HT1080 (cell line): ENCODE measurements around the gene AMH. TPM values are rescaled to one million over a fixed set of nuclear protein-coding genes. Genes with fewer than 3 reads are reported as not detected.
"Not testable (repeated sequence)": the region's sequence is repeated elsewhere in the genome, so short reads cannot be mapped to it uniquely, and the experiment has no call there.

Experiments used
- DNase-seq: peaks from one replicate; pipeline ENCODE4 v3.0.0-alpha.2; 2015; ENCODE audit warnings: low read depth
- total RNA-seq: library from RNA; depleted of rRNA; stranded (reverse); fragments of >200 nt; shearing (Covaris generic); gene quantifications from 2 replicates; pipeline ENCODE4 v1.2.3, GENCODE V29; 2014

AMH gene
- total RNA-seq, 1 experiment from 2014 or later, result 7.2 TPM

DNA sequence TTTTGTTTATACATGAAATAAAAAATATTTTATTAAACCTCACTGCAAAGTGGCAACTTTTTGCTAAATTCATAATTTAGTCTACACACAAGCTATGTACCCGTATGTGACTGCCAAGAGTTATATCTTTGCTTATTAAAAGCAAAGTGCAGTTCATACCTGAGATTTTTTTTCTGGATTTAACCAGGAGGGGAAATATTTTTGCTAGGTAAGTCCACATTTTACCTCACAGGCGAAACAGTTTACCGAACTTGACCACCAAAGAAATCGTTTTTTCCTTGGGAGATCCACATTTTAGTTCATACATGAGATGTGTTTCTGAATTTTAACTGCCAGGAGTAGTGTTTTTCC is 19.3 kb downstream of the AMH start:
- no peak for DNase-seq

GRCh38 chr19:2268861-2269243 is 19.7 kb downstream of the AMH start:
- DNase-seq, result no peak

GRCh38 chr19:2269244-2270156 is 20.4 kb downstream of the AMH start:
- peak; percentile 96 for DNase-seq

DNA sequence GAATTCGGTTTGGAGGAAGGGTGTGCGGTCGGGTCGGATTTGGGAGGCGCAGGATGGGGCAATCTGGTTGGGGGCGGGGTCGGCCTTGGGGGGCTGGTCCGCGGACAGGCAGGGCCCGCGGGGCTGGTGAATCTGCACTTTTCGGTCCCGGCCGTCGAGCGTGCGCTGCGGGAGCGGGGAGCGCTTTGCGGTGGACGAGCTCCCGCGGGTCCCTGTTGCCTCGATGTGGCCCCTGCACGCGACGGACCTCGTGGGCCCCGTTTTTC is 21.0 kb downstream of the AMH start:
- DNase-seq, result no peak

DNA sequence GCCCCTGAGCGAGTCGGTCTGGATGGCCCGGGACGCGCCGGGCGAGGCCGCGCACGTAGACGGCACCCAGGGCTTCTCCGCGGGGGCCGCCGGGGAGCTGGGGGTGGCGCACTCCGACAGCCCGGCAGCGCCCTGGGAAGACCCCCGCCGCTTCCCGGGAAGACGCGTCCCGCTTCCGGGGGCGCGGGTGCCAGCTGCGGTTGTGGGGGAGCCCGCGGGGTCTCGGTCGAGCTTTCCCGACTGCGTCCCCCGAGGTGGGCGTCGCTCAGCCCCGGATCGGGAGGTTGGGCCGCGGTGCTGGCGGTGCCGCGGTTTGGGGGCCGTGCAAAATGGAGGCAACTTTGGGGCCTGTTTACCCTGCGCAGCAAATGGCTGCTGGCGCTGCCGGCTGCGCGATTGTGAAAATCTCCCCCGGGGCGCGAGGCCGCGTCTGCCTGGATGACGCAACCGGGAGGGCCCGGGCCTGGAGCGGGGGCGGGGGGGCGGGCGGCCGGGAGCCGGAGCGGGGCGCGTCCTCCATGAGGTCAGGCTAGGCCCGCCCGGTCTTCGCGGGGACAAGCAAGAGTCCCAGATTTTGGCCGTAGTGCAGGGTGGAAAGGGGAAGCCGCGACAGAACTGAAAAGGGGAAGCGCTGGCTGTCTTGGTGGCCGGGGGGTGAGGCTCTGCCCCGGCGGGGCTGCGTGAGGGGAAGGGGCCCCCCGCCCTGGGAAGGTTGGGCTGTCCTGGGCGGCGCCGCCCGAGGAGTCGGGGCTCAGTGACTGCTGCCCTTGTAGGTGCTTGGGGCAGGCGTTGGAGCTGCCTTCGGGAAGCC is 21.5 kb downstream of the AMH start:
- DNase-seq, result no peak

GRCh38 chr19:2271234-2272103 is 22.3 kb downstream of the AMH start:
- peak; percentile 71 for DNase-seq

DNA sequence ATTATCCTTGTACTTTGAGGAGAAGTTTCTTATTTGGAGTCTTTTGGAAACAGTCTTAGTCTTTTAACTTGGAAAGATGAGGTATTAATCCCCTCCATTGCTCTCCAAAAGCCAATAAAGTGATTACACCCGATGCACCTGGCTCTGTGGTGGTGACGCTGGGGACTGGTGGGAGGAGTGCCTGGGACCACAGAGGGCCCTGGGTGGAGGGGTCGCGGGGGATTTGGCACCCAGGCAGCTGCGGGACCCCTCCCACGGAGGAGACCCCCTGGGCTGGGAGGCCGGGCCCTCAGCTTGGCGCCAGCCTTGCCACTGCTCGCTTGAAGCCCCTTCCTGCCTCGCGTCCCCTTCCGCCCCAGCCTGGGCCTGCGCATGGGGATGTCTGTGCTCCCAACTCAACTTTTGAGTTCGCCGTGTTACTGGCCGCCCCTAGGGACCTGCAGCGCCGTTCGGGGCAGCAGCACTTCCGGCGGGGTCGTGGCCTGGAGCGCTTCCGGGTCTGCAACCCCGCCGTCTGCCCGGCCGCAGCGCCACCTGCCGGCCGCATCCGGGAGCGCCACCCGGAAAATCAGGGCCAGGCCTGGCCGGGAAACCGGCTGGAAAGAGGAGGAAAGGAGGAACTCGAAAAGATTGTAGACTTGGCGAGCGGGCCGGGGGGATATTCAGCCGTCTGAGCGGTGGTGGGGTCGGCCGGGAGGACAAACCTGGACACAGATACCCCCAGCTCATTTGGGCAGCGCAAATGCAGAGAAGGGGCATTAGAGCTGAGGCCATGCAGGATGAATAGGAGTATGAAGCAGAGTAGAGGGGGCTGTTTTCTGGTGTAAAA is 24.4 kb downstream of the AMH start:
- DNase-seq, result peak; percentile 70

DNA sequence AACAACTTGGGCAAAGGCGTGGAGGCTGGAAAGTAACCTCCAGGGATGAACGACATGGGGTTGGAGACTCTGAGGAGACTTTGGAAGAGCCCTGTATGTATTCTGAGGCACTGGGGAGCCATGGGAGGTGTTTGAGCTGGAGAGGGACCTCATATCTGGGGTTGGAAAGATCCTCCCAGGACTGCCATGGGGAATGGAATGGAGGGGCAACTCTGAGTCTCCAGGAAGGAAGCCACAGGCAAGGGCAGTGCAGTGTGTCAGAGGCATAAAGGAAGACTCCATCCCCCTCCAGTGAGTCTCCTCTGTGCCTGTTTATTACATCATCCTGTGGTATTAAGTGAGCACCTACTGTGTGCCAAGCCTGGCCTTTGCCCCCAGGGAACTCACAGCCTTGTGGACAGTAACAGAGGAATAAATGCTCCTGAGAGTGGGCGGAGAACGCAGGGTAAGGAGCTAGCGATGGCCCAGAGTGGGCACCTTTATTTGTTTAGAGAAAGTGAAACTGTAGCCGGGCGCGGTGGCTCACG is 25.1 kb downstream of the AMH start:
- DNase-seq, result no peak

DNA sequence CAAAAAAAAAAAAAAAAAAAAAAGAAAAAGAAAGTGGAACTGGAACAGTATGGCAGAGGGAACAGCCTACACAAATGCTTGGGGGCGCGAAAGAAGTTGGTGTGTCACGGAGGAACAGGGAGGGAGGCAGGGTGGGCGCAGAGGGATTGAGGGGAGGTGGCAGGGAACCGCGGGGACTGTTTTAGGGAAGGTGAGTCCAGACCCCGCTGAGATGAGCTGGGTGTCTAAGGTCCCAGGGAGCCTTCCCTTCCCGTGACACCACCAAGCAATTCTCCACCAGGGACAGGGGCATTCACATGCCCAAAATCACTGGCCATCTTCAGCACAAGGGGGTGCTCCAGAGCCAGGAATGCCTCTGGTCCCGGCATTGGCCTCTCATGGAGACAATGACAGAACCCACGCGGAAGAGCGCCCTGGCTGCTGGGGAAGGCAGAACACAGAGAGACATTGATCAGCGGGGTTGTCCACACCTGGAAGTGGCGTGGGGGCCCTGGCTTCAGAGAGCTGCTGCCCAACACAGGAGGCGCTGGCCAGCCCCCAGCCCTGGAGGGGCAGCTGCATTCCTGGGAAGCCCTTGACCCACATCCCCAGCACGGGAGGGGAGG is 25.9 kb downstream of the AMH start:
- peak; percentile 67 for DNase-seq

GRCh38 chr19:2275588-2276428 is 26.7 kb downstream of the AMH start:
- DNase-seq, result no peak

GRCh38 chr19:2276429-2276986 is 27.4 kb downstream of the AMH start:
- DNase-seq, result no peak

- DNase-seq, result no peak
These were observed 28.0 kb downstream of the AMH start for GRCh38 chr19:2277138-2277537.

DNA sequence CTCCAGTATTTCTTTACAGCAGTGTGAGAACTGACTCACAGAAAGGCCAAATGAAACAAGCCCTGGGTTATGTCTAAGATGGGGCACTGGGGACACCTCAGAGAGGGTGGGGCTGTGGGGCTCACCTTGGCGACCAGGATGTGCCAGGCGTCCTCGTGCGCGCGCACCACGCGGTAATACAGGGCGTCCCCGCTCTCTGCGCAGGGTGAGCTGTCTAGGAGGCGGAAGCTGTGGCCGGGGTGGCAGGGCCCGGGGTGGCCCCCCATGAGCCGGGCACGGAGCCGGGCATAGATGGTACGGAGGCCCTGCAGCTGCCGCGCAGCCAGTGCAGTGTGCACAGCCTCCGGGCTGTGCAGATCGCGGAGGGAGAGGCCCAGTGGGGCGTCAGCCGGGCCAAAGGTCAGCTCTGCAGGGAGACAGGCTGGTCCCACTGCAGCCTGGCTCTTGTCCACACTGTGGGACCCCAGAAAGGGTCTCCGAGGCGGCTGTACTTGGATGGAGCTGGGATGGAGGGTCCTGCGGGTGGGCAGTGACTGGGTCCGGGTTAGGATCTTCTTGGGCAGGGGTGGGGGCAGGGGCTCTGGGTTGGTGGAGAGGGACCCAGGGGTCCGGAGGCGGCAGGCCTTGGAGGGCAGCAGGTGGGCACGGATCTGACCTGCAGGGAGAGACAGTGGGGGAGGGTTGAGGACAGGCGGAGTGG is 29.5 kb downstream of the AMH start:
- no peak for DNase-seq

GRCh38 chr19:2280633-2281264 is 31.6 kb downstream of the AMH start:
- no peak for DNase-seq

DNA sequence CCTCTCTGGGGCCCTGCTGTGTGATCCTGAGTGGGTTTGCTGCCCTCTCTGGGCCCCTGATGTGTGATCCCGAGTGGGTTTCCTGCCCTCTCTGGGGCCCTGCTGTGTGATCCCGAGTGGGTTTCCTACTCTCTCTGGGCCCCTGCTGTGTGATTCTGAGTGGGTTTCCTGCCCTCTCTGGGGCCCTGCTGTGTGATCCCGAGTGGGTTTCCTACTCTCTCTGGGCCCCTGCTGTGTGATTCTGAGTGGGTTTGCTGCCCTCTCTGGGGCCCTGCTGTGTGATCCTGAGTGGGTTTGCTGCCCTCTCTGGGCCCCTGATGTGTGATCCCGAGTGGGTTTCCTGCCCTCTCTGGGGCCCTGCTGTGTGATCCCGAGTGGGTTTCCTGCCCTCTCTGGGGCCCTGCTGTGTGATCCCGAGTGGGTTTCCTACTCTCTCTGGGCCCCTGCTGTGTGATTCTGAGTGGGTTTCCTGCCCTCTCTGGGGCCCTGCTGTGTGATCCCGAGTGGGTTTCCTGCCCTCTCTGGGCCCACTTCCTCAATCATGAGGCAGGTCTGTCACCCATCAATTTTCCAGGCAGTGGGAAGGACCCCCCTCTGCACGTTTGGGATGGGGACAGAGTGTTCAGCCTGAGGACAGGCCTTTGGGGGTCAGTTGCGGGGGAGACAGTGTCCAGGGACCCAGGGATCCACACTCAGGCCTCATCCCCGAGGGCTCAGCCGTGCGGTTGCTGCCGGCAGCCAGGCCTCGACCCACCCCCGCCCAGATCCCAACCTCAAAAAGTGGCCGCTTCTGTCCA is 32.3 kb downstream of the AMH start:
- DNase-seq, result not testable (repeated sequence)

GRCh38 chr19:2282062-2282861 is 33.1 kb downstream of the AMH start, which contains the start of gene PEAK3:
TSS of gene PEAK3 (minus strand) at chr19:2282175. CDS start at chr19:2280931, 1,244 bp downstream.
- DNase-seq, result peak; percentile 63
